ENCODE results near the gene SVEP1.

Gene SVEP1

GRCh38 chr9:110599468-110599867, 19.9 kb upstream of the SVEP1 start:
- ATAC-seq (replicated peaks), result no peak
- no peaks in the 10 kb centered on the region for H3K4me1 Mint-ChIP-seq (ENCODE audit: low read depth in 2 of 2)
- H3K27ac Mint-ChIP-seq, result no peak overlapping the region
- H3K27me3 Mint-ChIP-seq, result no peaks in the 10 kb centered on the region
- H3K36me3 Mint-ChIP-seq (ENCODE audit: insufficient read depth), result no peaks in the 10 kb centered on the region
- H3K9me3 Mint-ChIP-seq, result peaks cover 9 to 12% of the 10 kb centered on the region in 2 donors
- DNase-seq, result no peak
- H3K4me3 Mint-ChIP-seq, result no peak overlapping the region

GRCh38 chr9:110592044-110592830, 12.7 kb upstream of the SVEP1 start:
- H3K27me3 Mint-ChIP-seq, result no peaks in the 10 kb centered on the region
- ATAC-seq (replicated peaks) (no peak), DNase-seq (no peak)
- H3K27ac Mint-ChIP-seq, result no peak overlapping the region
- H3K4me3 Mint-ChIP-seq, result no peak overlapping the region
- no peaks in the 10 kb centered on the region for H3K4me1 Mint-ChIP-seq (ENCODE audit: low read depth in 2 of 2)
- H3K9me3 Mint-ChIP-seq, result peaks cover 4 to 16% of the 10 kb centered on the region in 2 donors
- no peaks in the 10 kb centered on the region for H3K36me3 Mint-ChIP-seq (ENCODE audit: insufficient read depth)

- H3K9me3 Mint-ChIP-seq, result peaks cover 4 to 16% of the 10 kb centered on the region in 2 donors
These were observed 12.0 kb upstream of the SVEP1 start for GRCh38 chr9:110591526-110591925.

GRCh38 chr9:110590816-110591215, 11.3 kb upstream of the SVEP1 start:
- H3K36me3 Mint-ChIP-seq (ENCODE audit: insufficient read depth), result no peaks in the 10 kb centered on the region
- no peak overlapping the region for H3K27ac Mint-ChIP-seq
- ATAC-seq (replicated peaks) (no peak), DNase-seq (no peak)
- H3K27me3 Mint-ChIP-seq, result no peaks in the 10 kb centered on the region
- H3K4me3 Mint-ChIP-seq, result no peak overlapping the region
- H3K9me3 Mint-ChIP-seq, result peaks cover 8 to 16% of the 10 kb centered on the region in 2 donors
- H3K4me1 Mint-ChIP-seq (ENCODE audit: low read depth in 2 of 2), result no peaks in the 10 kb centered on the region

More at GRCh38 chr9:110591526-110591925, 12.0 kb upstream of the SVEP1 start:
- Mint-ChIP-seq H3K36me3 (ENCODE audit: insufficient read depth) (no peaks in the 10 kb centered on the region), H3K4me3 (no peak overlapping the region), H3K27me3 (no peaks in the 10 kb centered on the region), H3K27ac (no peak overlapping the region), H3K4me1 (ENCODE audit: low read depth in 2 of 2) (no peaks in the 10 kb centered on the region)
- no peak for ATAC-seq (replicated peaks)
- DNase-seq, result no peak

GRCh38 chr9:110588296-110588695, 8.8 kb upstream of the SVEP1 start:
- DNase-seq (no peak), ATAC-seq (replicated peaks) (no peak)
- Mint-ChIP-seq H3K9me3 (peaks cover 13 to 23% of the 10 kb centered on the region in 2 donors), H3K27me3 (no peaks in the 10 kb centered on the region), H3K4me1 (ENCODE audit: low read depth in 2 of 2) (no peaks in the 10 kb centered on the region), H3K36me3 (ENCODE audit: insufficient read depth) (no peaks in the 10 kb centered on the region), H3K27ac (no peak overlapping the region), H3K4me3 (no peak overlapping the region)

- DNase-seq (no peak), ATAC-seq (replicated peaks) (no peak)
- Mint-ChIP-seq H3K4me3 (no peak overlapping the region), H3K9me3 (peaks cover 8 to 9% of the 10 kb centered on the region in 2 donors), H3K4me1 (ENCODE audit: low read depth in 2 of 2) (no peaks in the 10 kb centered on the region), H3K27ac (no peak overlapping the region), H3K27me3 (peaks cover 14 to 23% of the 10 kb centered on the region in 2 donors), H3K36me3 (ENCODE audit: insufficient read depth) (no peaks in the 10 kb centered on the region)
These were observed 3.7 kb upstream of the SVEP1 start for GRCh38 chr9:110583237-110583636.

GRCh38 chr9:110582156-110582555, 2.6 kb upstream of the SVEP1 start:
- ATAC-seq (replicated peaks) (no peak), DNase-seq (no peak)
- Mint-ChIP-seq H3K4me1 (ENCODE audit: low read depth in 2 of 2) (no peaks in the 10 kb centered on the region), H3K9me3 (peaks cover 8 to 9% of the 10 kb centered on the region in 2 donors), H3K4me3 (no peak overlapping the region), H3K36me3 (ENCODE audit: insufficient read depth) (no peaks in the 10 kb centered on the region), H3K27me3 (peaks cover 14 to 26% of the 10 kb centered on the region in 2 donors), H3K27ac (no peak overlapping the region)

GRCh38 chr9:110580850-110581249, 1.3 kb upstream of the SVEP1 start:
- Mint-ChIP-seq H3K4me3 (no peak overlapping the region), H3K4me1 (ENCODE audit: low read depth in 2 of 2) (no peaks in the 10 kb centered on the region), H3K27ac (no peak overlapping the region), H3K27me3 (peaks cover 14 to 26% of the 10 kb centered on the region in 2 donors), H3K9me3 (peaks cover 5 to 8% of the 10 kb centered on the region in 2 donors), H3K36me3 (ENCODE audit: insufficient read depth) (no peaks in the 10 kb centered on the region)
- ATAC-seq (replicated peaks) (no peak), DNase-seq (no peak)

- Mint-ChIP-seq H3K27me3 (peaks cover 14 to 26% of the 10 kb centered on the region in 2 donors), H3K36me3 (ENCODE audit: insufficient read depth) (no peaks in the 10 kb centered on the region), H3K4me1 (ENCODE audit: low read depth in 2 of 2) (no peaks in the 10 kb centered on the region), H3K4me3 (no peak overlapping the region), H3K9me3 (no peaks in the 10 kb centered on the region), H3K27ac (no peak overlapping the region)
- ATAC-seq (replicated peaks), result no peak
- DNase-seq, result no peak
These were observed 300 bp upstream of the SVEP1 start for GRCh38 chr9:110579862-110580219.

GRCh38 chr9:110578575-110579033, 937 bp downstream of the SVEP1 start:
- H3K4me3 Mint-ChIP-seq, result no peak overlapping the region
- DNase-seq (no peak), ATAC-seq (replicated peaks) (no peak)
- H3K27ac Mint-ChIP-seq, result no peak overlapping the region
- peaks cover 14 to 26% of the 10 kb centered on the region in 2 donors for H3K27me3 Mint-ChIP-seq
- H3K9me3 Mint-ChIP-seq, result no peaks in the 10 kb centered on the region
- H3K4me1 Mint-ChIP-seq (ENCODE audit: low read depth in 2 of 2), result no peaks in the 10 kb centered on the region
- H3K36me3 Mint-ChIP-seq (ENCODE audit: insufficient read depth), result no peaks in the 10 kb centered on the region

GRCh38 chr9:110575945-110576344, 3.6 kb downstream of the SVEP1 start:
- ATAC-seq (replicated peaks), result no peak
- DNase-seq, result no peak
- no peaks in the 10 kb centered on the region for H3K4me1 Mint-ChIP-seq (ENCODE audit: low read depth in 2 of 2)
- no peaks in the 10 kb centered on the region for H3K36me3 Mint-ChIP-seq (ENCODE audit: insufficient read depth)
- H3K27me3 Mint-ChIP-seq, result peaks cover 14 to 26% of the 10 kb centered on the region in 2 donors
- no peaks in the 10 kb centered on the region for H3K9me3 Mint-ChIP-seq
- no peak overlapping the region for H3K4me3 Mint-ChIP-seq
- no peak overlapping the region for H3K27ac Mint-ChIP-seq

- H3K36me3 Mint-ChIP-seq (ENCODE audit: insufficient read depth), result no peaks in the 10 kb centered on the region
- H3K4me3 Mint-ChIP-seq, result no peak overlapping the region
These were observed 4.4 kb downstream of the SVEP1 start for GRCh38 chr9:110575169-110575568.

GRCh38 chr9:110573305-110573704, 6.2 kb downstream of the SVEP1 start:
- H3K36me3 Mint-ChIP-seq (ENCODE audit: insufficient read depth), result no peaks in the 10 kb centered on the region
- no peak for ATAC-seq (replicated peaks)

More at GRCh38 chr9:110575169-110575568, 4.4 kb downstream of the SVEP1 start:
- DNase-seq (no peak), ATAC-seq (replicated peaks) (no peak)
- Mint-ChIP-seq H3K9me3 (no peaks in the 10 kb centered on the region), H3K27ac (no peak overlapping the region), H3K4me1 (ENCODE audit: low read depth in 2 of 2) (no peaks in the 10 kb centered on the region), H3K27me3 (peaks cover 12 to 22% of the 10 kb centered on the region in 2 donors)

GRCh38 chr9:110571801-110572483, 7.6 kb downstream of the SVEP1 start:
- Mint-ChIP-seq H3K36me3 (ENCODE audit: insufficient read depth) (no peaks in the 10 kb centered on the region), H3K4me3 (no peak overlapping the region), H3K4me1 (ENCODE audit: low read depth in 2 of 2) (no peaks in the 10 kb centered on the region), H3K9me3 (no peaks in the 10 kb centered on the region), H3K27me3 (no peaks in the 10 kb centered on the region), H3K27ac (no peak overlapping the region)
- DNase-seq (no peak), ATAC-seq (replicated peaks) (no peak)

More at GRCh38 chr9:110573305-110573704, 6.2 kb downstream of the SVEP1 start:
- DNase-seq, result no peak
- Mint-ChIP-seq H3K4me3 (no peak overlapping the region), H3K4me1 (ENCODE audit: low read depth in 2 of 2) (no peaks in the 10 kb centered on the region), H3K27ac (no peak overlapping the region), H3K27me3 (peaks cover 0 to 4% of the 10 kb centered on the region in 2 donors), H3K9me3 (no peaks in the 10 kb centered on the region)
